ENCODE data around the gene ABCC4. TPM values are rescaled to one million over a fixed set of nuclear protein-coding genes. Genes with fewer than 3 reads are reported as not detected.
"Not testable (repeated sequence)": the region's sequence is repeated elsewhere in the genome, so short reads cannot be mapped to it uniquely, and the experiment has no call there.

ABCC4 gene
- total RNA-seq, 1 donor from 2014 or later: 33.4 TPM

DNA sequence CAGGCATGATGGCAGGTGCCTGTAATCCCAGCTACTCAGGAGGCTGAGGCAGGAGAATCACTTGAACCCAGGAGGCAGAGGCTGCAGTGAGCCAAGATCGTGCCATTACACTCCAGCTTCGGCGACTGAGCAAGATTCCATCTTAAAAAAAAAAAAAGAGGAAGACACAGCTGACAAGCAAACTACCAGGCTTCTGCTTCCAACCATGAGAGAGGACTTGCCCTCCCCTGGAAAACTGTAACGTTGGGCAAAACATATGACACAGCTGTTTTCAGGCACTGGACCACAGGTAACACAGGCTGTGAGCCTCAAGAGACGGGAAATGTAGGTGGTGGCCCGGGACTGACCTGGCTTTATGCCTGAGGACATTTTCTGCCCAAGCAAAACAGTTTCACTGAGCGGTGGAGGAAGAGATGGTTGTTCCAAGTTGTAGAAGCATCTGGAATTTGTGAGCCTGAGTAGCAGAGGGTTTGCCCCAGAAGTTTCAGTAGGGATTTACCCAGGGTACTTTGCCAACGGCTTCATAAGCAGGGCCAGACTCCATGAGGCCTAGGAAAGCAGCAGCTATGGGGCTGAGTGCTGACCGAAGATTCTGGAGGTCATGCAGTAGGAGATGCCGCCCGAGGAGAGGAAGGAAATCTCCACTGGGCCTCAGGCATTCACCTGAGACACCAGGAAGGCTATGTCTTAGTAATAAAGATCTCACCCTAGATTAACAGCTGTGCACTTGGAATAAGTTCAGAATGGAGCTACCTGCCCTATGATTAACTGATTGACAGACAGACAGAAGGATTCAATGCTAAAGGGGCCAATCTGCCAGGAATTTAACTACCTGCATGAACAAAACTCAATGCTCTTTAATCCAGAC lies 88.0 kb downstream of the ABCC4 start:
- TF ChIP-seq, protein P1, sequence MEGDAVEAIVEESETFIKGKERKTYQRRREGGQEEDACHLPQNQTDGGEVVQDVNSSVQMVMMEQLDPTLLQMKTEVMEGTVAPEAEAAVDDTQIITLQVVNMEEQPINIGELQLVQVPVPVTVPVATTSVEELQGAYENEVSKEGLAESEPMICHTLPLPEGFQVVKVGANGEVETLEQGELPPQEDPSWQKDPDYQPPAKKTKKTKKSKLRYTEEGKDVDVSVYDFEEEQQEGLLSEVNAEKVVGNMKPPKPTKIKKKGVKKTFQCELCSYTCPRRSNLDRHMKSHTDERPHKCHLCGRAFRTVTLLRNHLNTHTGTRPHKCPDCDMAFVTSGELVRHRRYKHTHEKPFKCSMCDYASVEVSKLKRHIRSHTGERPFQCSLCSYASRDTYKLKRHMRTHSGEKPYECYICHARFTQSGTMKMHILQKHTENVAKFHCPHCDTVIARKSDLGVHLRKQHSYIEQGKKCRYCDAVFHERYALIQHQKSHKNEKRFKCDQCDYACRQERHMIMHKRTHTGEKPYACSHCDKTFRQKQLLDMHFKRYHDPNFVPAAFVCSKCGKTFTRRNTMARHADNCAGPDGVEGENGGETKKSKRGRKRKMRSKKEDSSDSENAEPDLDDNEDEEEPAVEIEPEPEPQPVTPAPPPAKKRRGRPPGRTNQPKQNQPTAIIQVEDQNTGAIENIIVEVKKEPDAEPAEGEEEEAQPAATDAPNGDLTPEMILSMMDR (conservative IDR thresholded peaks at IDR 0.05; ENCODE audit: low read depth, low read length): no peak
- DNase-seq (ENCODE audit: low read depth): no peak
- no peak overlapping the region for H3K4me3 ChIP-seq (ENCODE audit: low read depth, low read length)

DNA sequence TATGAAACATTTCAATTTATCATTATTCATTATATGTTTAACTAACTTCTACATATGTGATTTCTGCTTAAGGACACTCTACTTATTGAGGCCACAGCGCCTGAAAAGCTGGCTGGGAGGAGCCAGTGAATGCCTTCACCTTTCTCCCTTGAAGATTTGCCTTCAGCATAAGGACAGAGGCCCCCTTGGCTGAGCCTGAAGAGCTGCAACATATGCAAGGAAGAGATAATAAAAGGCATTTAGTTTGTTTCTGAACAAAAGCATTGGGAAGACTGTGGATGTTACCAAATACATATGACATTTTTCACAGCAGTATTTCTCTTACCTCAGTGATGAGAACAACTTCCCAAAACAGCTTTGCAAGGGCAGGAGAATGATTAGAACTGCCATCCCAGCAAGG lies 92.1 kb downstream of the ABCC4 start:
- no peak for DNase-seq (ENCODE audit: low read depth)
- H3K4me3 ChIP-seq (ENCODE audit: low read depth, low read length): no peak overlapping the region
- TF ChIP-seq, protein P1 (conservative IDR thresholded peaks at IDR 0.05; ENCODE audit: low read depth, low read length): no peak

DNA sequence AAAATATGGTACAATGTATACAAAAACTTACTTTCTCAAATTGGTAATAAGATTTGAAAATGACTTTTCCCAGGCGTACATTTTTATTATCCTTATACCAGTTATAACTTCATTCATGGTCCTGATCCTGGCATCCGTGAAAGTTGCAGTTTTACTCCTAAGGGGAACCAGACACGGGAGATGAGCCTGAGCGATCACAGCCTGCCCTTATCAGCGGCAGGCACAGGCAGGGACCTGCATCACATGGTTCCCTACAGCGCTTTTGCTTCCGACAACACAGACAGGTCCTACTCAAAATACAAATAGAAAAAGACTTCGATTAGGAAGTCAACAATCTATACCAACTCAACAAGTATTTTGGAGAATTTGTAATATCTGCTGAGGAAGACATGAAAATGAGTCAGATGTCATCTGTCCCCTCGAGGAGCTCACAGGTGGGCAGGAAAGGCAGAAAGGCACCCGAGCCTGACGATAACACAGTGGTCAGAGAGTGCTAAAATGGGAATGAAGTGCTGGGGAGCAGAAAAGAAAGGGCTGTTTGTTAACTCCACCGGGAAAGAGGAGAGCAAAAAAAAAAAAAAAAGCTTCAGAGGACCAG lies 93.4 kb downstream of the ABCC4 start:
- TF ChIP-seq, protein P1 (conservative IDR thresholded peaks at IDR 0.05; ENCODE audit: low read depth, low read length): no peak
- H3K4me3 ChIP-seq (ENCODE audit: low read depth, low read length): no peak overlapping the region
- no peak for DNase-seq (ENCODE audit: low read depth)

DNA sequence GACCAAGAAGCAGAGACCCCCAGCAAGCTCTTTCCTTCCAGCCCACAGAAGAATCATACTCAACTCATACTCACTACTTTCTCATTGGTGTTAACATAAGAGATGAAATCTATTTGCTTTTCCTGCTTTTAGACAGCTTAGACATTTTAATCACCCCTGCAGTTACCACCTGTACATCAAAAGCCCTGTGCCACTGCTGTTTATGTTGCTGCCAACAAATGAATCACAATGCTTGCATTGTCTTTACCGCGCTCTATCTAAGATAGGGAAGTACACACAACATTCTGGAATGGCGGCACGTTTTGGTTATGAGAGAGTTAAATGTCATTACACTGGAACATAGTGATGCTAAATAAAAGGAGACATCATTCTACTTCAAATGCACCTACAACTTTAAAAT lies 95.1 kb downstream of the ABCC4 start:
- TF ChIP-seq, protein P1 (conservative IDR thresholded peaks at IDR 0.05; ENCODE audit: low read depth, low read length): no peak
- no peak for DNase-seq (ENCODE audit: low read depth)

DNA sequence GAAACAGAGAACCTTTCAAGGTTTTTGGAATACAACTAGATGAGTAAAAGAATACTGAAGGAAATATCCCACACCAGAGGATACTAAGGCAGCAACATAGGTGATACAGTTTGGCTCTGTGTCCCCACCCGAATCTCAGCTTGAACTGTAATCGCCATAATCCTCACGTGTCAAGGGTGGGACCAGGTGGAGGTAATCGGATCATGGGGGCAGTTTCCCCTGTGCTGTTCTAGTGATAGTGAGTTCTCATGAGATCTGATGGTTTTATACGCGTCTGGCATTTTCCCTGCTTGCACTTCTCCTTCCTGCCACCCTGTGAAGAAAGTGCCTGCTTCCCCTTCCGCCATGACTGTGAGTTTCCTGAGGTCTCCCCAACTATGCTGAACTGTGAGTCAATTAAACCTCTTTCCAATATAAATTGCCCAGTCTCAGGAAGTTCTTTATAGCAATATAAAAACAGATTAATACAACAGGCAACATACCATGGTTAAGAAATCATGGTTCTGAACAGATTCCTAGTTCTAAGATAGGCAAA lies 97.0 kb downstream of the ABCC4 start:
- no peak overlapping the region for H3K4me3 ChIP-seq (ENCODE audit: low read depth, low read length)
- TF ChIP-seq, protein P1 (conservative IDR thresholded peaks at IDR 0.05; ENCODE audit: low read depth, low read length): no peak
- DNase-seq (ENCODE audit: low read depth): no peak

More for the DNA sequence above, 95.1 kb downstream of the ABCC4 start:
- H3K4me3 ChIP-seq (ENCODE audit: low read depth, low read length): no peak overlapping the region

DNA sequence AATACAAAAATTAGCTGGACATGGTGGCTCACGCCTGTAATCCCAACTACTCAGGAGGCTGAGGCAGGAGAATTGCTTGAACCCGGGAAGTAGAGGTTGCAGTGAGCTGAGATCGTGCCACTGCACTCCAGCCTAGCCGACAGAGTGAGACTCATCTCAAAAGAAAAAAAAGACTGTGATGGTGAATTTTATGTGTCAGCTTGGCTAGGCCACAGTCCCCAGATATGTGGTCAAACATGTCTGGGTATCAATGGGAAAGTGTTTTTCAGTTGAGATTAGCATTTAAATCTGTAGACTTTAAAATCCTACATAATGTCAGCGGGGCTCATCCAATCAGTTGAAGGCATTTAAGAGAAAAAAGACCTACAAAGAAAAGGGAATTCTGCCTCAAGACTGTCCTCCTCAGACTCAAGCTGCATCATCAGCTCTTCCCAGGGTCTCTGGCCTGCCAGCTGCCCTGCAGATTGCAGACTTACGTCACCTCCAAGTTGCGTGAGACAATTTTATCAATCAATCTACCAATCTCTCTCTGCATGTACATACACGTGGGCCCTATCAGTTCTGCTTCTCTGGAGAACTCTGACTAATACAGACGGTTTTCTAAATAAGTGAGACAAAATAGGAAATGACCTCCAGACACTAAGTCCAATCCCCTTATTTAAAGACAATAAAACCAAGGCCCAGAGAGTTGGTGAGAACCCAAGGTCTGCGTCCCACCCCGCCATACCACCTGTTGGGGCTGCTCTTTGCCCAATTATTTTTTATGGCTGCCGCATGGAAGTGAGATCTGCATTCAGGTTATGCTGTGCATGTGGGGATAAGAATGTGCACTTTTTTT lies 99.2 kb downstream of the ABCC4 start:
- TF ChIP-seq, protein P1 (conservative IDR thresholded peaks at IDR 0.05; ENCODE audit: low read depth, low read length): no peak
- H3K4me3 ChIP-seq (ENCODE audit: low read depth, low read length): no peak overlapping the region
- no peak for DNase-seq (ENCODE audit: low read depth)

DNA sequence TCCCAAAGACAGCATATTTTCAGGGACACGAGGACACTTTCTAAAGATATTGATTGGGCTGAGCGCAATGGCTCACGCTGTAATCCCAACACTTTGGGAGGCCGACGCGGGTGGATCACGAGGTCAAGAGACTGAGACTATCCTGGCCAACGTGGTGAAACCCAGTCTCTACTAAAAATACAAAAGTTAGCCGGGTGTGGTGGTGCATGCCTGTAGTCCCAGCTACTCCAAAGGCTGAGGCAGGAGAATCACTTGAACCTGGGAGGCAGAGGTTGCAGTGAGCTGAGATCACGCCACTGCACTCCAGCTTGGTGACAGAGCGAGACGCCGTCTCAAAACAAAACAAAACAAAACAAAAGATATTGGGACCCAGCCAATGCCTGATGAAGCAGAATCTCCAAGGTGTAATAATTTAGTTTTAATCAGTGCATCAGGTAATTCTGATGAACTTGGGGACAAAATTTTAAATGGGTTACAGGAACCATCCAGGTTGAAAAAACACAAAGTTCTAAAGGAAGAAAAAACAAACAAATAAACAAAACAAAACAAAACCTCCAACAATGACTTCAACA lies 100.8 kb downstream of the ABCC4 start:
- not testable (repeated sequence) for DNase-seq (ENCODE audit: low read depth); H3K4me3 ChIP-seq (ENCODE audit: low read depth, low read length)
